GM12878 (cell line): Measurements from ENCODE around the gene RTN4R. TPM values are rescaled to one million over a fixed set of nuclear protein-coding genes. Genes with fewer than 3 reads are reported as not detected.
"Not testable (repeated sequence)": the region's sequence is repeated elsewhere in the genome, so short reads cannot be mapped to it uniquely, and the experiment has no call there.

Experiments used
- ATAC-seq: fragments of 200-7000 bp; cut with Tn5 transposase; 3 replicates; pipeline ENCODE4 v1.9.1; 2020; ENCODE audit warnings: mild to moderate bottlenecking, moderate library complexity
- BruUV-seq: library from RNA; stranded (reverse); fragments of 400-500 nt; replicated peaks from 2 replicates; lab custom pipeline; 2021; lab: Mats Ljungman, UMichigan
- CTCF ChIA-PET: fragments of 300-600 bp; sonication (Branson Sonifier 250); formaldehyde crosslinking; extraction: SDS; loops from one replicate; lab custom pipeline; 2021; ENCODE audit warnings: inconsistent platforms; lab: Yijun Ruan, JAX
- POLR2A ChIA-PET: fragments of 350-600 bp; formaldehyde crosslinking; extraction: SDS; loops from one replicate; lab custom pipeline; 2021; ENCODE audit warnings: inconsistent platforms; lab: Charles Lee
- RAD21 ChIA-PET: fragments of 300-600 bp; sonication (Branson Sonifier 250); formaldehyde crosslinking; loops from one replicate; lab custom pipeline; 2023; ENCODE audit warnings: antibody characterized with exemption; ENCODE audit not compliant: unreplicated experiment; lab: Charles Lee
- SMC1A ChIA-PET: fragments of 300-600 bp; sonication (Branson Sonifier 250); formaldehyde crosslinking; loops from one replicate; lab custom pipeline; 2023; ENCODE audit not compliant: unreplicated experiment, uncharacterized antibody; lab: Charles Lee
- DNase-seq: peaks from one replicate; pipeline ENCODE4 v3.0.0-alpha.2; 2011; ENCODE audit warnings: low read depth, low spot score
- FAIRE-seq: peaks from 3 replicates; lab custom pipeline; 2011; peaks lifted over from hg19 to GRCh38; lab: Jason Lieb, UNC
- H2AFZ ChIP-seq: 2 replicates; pipeline ENCODE4 v1.6.0; 2011; ENCODE audit warnings: low read depth, low read length, control low read depth; ENCODE audit not compliant: control insufficient read depth
- H3K27ac ChIP-seq: 2 replicates; pipeline ENCODE4 v1.5.1; 2011; ENCODE audit warnings: control low read depth; ENCODE audit not compliant: control insufficient read depth, insufficient read depth
- H3K27me3 ChIP-seq, 2 experiments: replicated peaks in 1 of 2; 2 replicates each; pipeline versions ENCODE4 v1.6.0 to v1.6.1; 2011; ENCODE audit warnings: low read length in 1 of 2; ENCODE audit not compliant: control insufficient read depth in 2 of 2, insufficient read depth in 2 of 2
- H3K36me3 ChIP-seq, 2 experiments: 2 replicates each; pipeline ENCODE4 v1.5.1; 2011; ENCODE audit warnings: low read length in 1 of 2; ENCODE audit not compliant: control insufficient read depth in 2 of 2, insufficient read depth in 2 of 2
- H3K4me1 ChIP-seq: 2 replicates; pipeline ENCODE4 v1.6.1; 2011; ENCODE audit warnings: mild to moderate bottlenecking, low read length, moderate library complexity, mixed read lengths; ENCODE audit not compliant: control insufficient read depth, insufficient read depth
- H3K4me2 ChIP-seq: 2 replicates; pipeline ENCODE4 v1.6.0; 2011; ENCODE audit warnings: control low read depth; ENCODE audit not compliant: control insufficient read depth, insufficient read depth
- H3K4me3 ChIP-seq: fragments of 200-600 bp; sonication (generic); 2 replicates; pipeline ENCODE4 v1.5.1; 2016
- H3K79me2 ChIP-seq: 2 replicates; pipeline ENCODE4 v1.6.0; 2011; ENCODE audit warnings: low read length; ENCODE audit not compliant: control insufficient read depth, insufficient read depth
- H3K9ac ChIP-seq: 2 replicates; pipeline ENCODE4 v1.8.0; 2011; ENCODE audit warnings: low read length, control low read depth, mixed read lengths; ENCODE audit not compliant: control insufficient read depth, insufficient read depth
- H3K9me3 ChIP-seq: replicated peaks from 3 replicates; pipeline ENCODE4 v1.5.1; 2011; ENCODE audit warnings: mild to moderate bottlenecking, low read length; ENCODE audit not compliant: control insufficient read depth, insufficient read depth
- H4K20me1 ChIP-seq: 2 replicates; pipeline ENCODE4 v1.6.0; 2011; ENCODE audit not compliant: control insufficient read depth, insufficient read depth
- ASH2L ChIP-seq: fragments of 300-600, 200-600 bp; sonication (generic); IDR thresholded peaks from 2 replicates; pipeline ENCODE4 v1.6.1; 2017; ENCODE audit warnings: low read depth, mild to moderate bottlenecking, borderline replicate concordance
- BHLHE40 ChIP-seq, 2 experiments: fragments of 450-650 bp in 1 of 2; IDR thresholded peaks; 2 replicates each; pipeline ENCODE4 v1.6.1; 2011 to 2017; ENCODE audit warnings: low read depth in 2 of 2, borderline replicate concordance in 1 of 2, improper control_type of control experiment in 1 of 2, low read length in 1 of 2, mild to moderate bottlenecking in 1 of 2
- CEBPB ChIP-seq, 2 experiments: fragments of 150-350 bp in 1 of 2; IDR thresholded peaks; 2 replicates each; pipeline ENCODE4 v1.6.1; 2012 to 2014; ENCODE audit warnings: low read depth in 2 of 2, low read length in 2 of 2, borderline replicate concordance in 1 of 2, inconsistent platforms in 1 of 2
- FOS ChIP-seq: IDR thresholded peaks from 3 replicates; pipeline ENCODE4 v1.6.1; 2011; ENCODE audit warnings: borderline replicate concordance; ENCODE audit not compliant: insufficient read length; ENCODE audit errors: extremely low read depth
- HDAC2 ChIP-seq: fragments of 200-600 bp; sonication (generic); IDR thresholded peaks from 2 replicates; pipeline ENCODE4 v1.6.1; 2017
- NFIC ChIP-seq: IDR thresholded peaks from 2 replicates; pipeline ENCODE4 v1.6.1; 2012; ENCODE audit warnings: low read depth, mild to moderate bottlenecking, inconsistent platforms, low read length, moderate library complexity
- NKRF ChIP-seq: fragments of 450-650 bp; conservative IDR thresholded peaks from 2 replicates; pipeline ENCODE4 v1.6.1; 2017; ENCODE audit warnings: mild to moderate bottlenecking, moderate library complexity
- POLR2AphosphoS5 ChIP-seq: IDR thresholded peaks from 2 replicates; pipeline ENCODE4 v1.6.1; 2011; ENCODE audit warnings: mild to moderate bottlenecking, low read length, inconsistent platforms
- RUNX3 ChIP-seq: IDR thresholded peaks from 2 replicates; pipeline ENCODE4 v1.6.1; 2012; ENCODE audit warnings: low read length, inconsistent platforms
- SMC3 ChIP-seq: IDR thresholded peaks from 2 replicates; pipeline ENCODE4 v1.6.1; 2011; ENCODE audit warnings: low read length, improper control_type of control experiment, borderline replicate concordance
- SREBF2 ChIP-seq: IDR thresholded peaks from 2 replicates; pipeline ENCODE4 v1.6.1; 2012; ENCODE audit warnings: mild to moderate bottlenecking, low read length
- SUPT20H ChIP-seq: IDR thresholded peaks from 2 replicates; pipeline ENCODE4 v1.6.1; 2011; ENCODE audit warnings: low read depth, mild to moderate bottlenecking, low read length, moderate library complexity, borderline replicate concordance; ENCODE audit not compliant: control insufficient read depth
- YBX1 ChIP-seq: fragments of 450-650 bp; IDR thresholded peaks from 2 replicates; pipeline ENCODE4 v1.6.1; 2016; ENCODE audit warnings: antibody characterized with exemption
- ZZZ3 ChIP-seq: IDR thresholded peaks from 2 replicates; pipeline ENCODE4 v1.6.1; 2011; ENCODE audit warnings: low read depth; ENCODE audit not compliant: control insufficient read depth, insufficient read length
- WGBS: methylation state at CpG from one replicate; pipeline ENCODE4 v1.1.6; 2016; ENCODE audit warnings: low lambda C conversion rate; ENCODE audit not compliant: insufficient replicate concordance, insufficient coverage; ENCODE audit errors: missing lambda C conversion rate; 5-methylcytosine and 5-hydroxymethylcytosine counted together
- in situ Hi-C: fragments of 300-500 bp; cut with MboI; formaldehyde crosslinking; loops from 9 replicates; pipeline ENCODE4 v1.14.3; 2018; ENCODE audit warnings: mixed read lengths
- intact Hi-C: fragments of 100-400 bp; cut with micrococcal nuclease; formaldehyde crosslinking; loops from one replicate; pipeline ENCODE4 v1.14.2; 2022; ENCODE audit not compliant: unreplicated experiment
- polyA plus RNA-seq, 11 experiments: library from polyadenylated mRNA; depleted of rRNA in 4 of 11; unstranded in 6 of 11; stranded (reverse) in 5 of 11; fragments of >200 nt; fragmentation: Nextera tagmentation in 4 of 11; fragmentation: Illumina TruSeq in 1 of 11; extraction: Ambion mirVana in 4 of 11; extraction: Trizol in 1 of 11; gene quantifications; 1 replicate in 1 of 11; 2 replicates in 10 of 11; pipeline versions ENCODE4 v1.2.1 to v1.2.3, GENCODE V29; 2011 to 2016; ENCODE audit warnings: inconsistent platforms in 2 of 11, missing spikeins in 2 of 11, low read depth in 1 of 11
- total RNA-seq, 4 experiments: library from RNA; depleted of rRNA in 3 of 4; stranded (reverse); fragments of >200 nt in 3 of 4; fragmentation: Illumina TruSeq in 1 of 4; extraction: Trizol in 1 of 4; gene quantifications; 2 replicates each; pipeline versions ENCODE4 v1.2.1 to v1.2.3, GENCODE V29; 2013 to 2021

RTN4R gene
- total and polyA plus RNA-seq, 10 of the 15 experiments (the other 5 are each of a cell fraction or from before 2014, with no cell fraction given): 0.03 to 1.0 (median 0.60) TPM; not detected in 2

DNA sequence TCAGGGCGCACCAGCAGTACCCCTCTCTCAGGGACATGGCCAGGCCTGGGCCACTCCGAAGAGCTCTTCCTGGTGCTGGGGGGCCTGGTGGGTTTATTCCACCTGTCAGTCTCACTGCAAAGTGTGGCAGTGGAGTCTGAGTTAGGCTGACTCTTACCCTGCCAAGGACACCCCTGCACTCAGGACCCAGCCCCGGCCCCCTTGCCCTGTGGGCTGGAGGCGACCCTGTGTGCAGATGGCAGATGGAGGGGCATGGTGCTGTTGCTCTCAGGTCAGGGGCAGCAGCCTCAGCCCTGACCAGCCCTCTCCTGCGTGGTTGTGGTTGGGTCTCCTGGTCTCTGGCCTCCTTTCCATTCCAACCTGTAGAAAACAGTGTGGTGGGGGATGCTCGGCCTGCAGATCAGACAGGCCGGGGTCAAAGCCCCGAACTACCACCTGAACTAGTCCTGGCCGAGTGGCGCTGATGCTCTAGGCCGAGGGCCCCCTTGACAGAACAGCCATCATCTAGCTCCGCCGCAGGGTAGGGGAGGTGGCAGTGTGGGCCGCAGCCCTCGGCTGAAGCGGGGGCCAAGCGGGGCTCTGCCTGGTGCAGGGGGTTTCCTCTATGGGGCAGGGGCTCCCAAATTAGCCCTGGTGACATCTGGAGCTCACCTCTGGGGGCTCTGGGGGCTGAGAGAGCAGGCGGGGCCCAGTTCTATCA, 10.0 kb upstream of the RTN4R start:
- H4K20me1 ChIP-seq, in situ Hi-C loops, H3K4me2 ChIP-seq, BruUV-seq, ATAC-seq, POLR2A ChIA-PET, DNase-seq, FAIRE-seq, H3K79me2 ChIP-seq, H3K27me3 ChIP-seq, H3K4me3 ChIP-seq, RAD21 ChIA-PET, H3K9ac ChIP-seq, H2AFZ ChIP-seq, H3K36me3 ChIP-seq, H3K4me1 ChIP-seq, H3K27ac ChIP-seq, H3K9me3 ChIP-seq, intact Hi-C loops, SMC1A ChIA-PET: not testable (repeated sequence)
- 31% methylated on average over 15 of the region's 18 CpGs for WGBS
- CTCF ChIA-PET: interaction anchor here (0.9 kb wide), 1 partner anchor 216 kb away, joined by 3 read pairs; no protein-coding TSS in a partner anchor

- ChIA-PET CTCF (interaction anchor here (0.7 to 1.1 kb wide), 2 partner anchors 15 to 120 kb away, joined by 3 read pairs; no protein-coding TSS in a partner anchor), RAD21 (no interaction called here), SMC1A (no interaction called here), POLR2A (no interaction called here)
- H3K4me2 ChIP-seq: no peak overlapping the region
- FAIRE-seq: no peak
- WGBS: 12% methylated on average over 7 of the region's 7 CpGs
- H3K36me3 ChIP-seq: no peaks in the 10 kb centered on the region
- H2AFZ ChIP-seq: no peak overlapping the region
- ATAC-seq: no peak
- no peaks in the 10 kb centered on the region for H4K20me1 ChIP-seq
- H3K79me2 ChIP-seq: no peaks in the 10 kb centered on the region
- no peak for DNase-seq
- H3K9me3 ChIP-seq: no peaks in the 10 kb centered on the region
- TF ChIP-seq CEBPB (IDR thresholded peaks at IDR 0.05; ENCODE audit: borderline replicate concordance in 1 of 2, low read depth in 2 of 2, low read length in 2 of 2): no peak
- TF ChIP-seq SUPT20H: no peak
- no peak for TF ChIP-seq NKRF
- TF ChIP-seq NFIC: no peak
- no peak for TF ChIP-seq ASH2L
- no peak for TF ChIP-seq ZZZ3
- no peak for TF ChIP-seq SREBF2
- TF ChIP-seq POLR2AphosphoS5: no peak
- TF ChIP-seq FOS: no peak
- no peak for TF ChIP-seq YBX1
- no peak for TF ChIP-seq HDAC2
- TF ChIP-seq SMC3: no peak
- TF ChIP-seq RUNX3: no peak
- no peak for TF ChIP-seq BHLHE40 (IDR thresholded peaks at IDR 0.05; ENCODE audit: borderline replicate concordance in 1 of 2, low read depth in 2 of 2, low read length in 1 of 2)
- H3K27me3 ChIP-seq: no peaks in the 10 kb centered on the region
- in situ Hi-C loops (no loop called here), intact Hi-C loops (no loop called here)
- H3K9ac ChIP-seq: no peak overlapping the region
- H3K4me1 ChIP-seq: no peaks in the 10 kb centered on the region
- BruUV-seq: no TSS peak
- no peak overlapping the region for H3K4me3 ChIP-seq
- H3K27ac ChIP-seq: no peak overlapping the region
These were observed 8.3 kb upstream of the RTN4R start for GRCh38 chr22:20276468-20276867.
